ENCODE measurements around the gene USP31. TPM values are rescaled to one million over a fixed set of nuclear protein-coding genes. Genes with fewer than 3 reads are reported as not detected.
A peak's percentile ranks its signal among the peaks of the same experiment; 100 is the strongest.

USP31 gene
- total and polyA plus RNA-seq, 3 donors from 2014 or later = 23.3 to 73.6 (median 73.1) TPM

GRCh38 chr16:23071196-23072083 lies 77.8 kb downstream of the USP31 start:
- intact Hi-C loops (cut with DNase I; ENCODE audit: low total_unique reads) = no loop called here
- no peak for DNase-seq
- Histone ChIP-seq H3K27ac (peak overlapping the region; percentile 34 to 39), H3K27me3 (no peaks in the 10 kb centered on the region), H3K4me3 (no peak overlapping the region), H3K9me3 (no peaks in the 10 kb centered on the region), H3K4me1 (peaks cover 13% of the 10 kb centered on the region), H3K36me3 (ENCODE audit: low read depth, missing control alignments) (no peaks in the 10 kb centered on the region)
- TF ChIP-seq POLR2A (IDR thresholded peaks at IDR 0.05) (no peak), CTCF (IDR thresholded peaks at IDR 0.05) (no peak)
- WGBS, 2 donors = 21 to 38% methylated on average over 8 of the region's 8 CpGs

DNA sequence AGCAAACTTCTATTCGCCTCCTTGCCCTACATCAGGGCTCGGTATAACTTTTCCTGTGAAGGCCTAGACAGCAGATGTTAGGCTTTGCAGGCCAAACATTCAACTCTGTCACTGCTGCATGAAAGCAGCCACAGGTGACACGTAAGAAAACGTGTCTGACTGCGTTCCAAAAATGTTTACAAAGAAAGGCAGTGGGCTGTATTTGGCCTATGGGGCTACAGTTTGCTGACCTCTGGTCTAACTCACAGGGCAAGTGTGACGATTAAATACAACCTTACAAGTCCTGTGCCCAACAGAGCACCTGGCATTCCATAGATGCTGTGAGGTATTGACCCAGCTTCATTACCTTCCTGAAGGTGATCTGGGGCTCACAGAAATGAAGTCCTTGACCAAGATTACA lies 79.4 kb downstream of the USP31 start:
- Histone ChIP-seq H3K4me3 (no peak overlapping the region), H3K4me1 (peaks cover 8% of the 10 kb centered on the region), H3K27me3 (no peaks in the 10 kb centered on the region), H3K36me3 (ENCODE audit: low read depth, missing control alignments) (no peaks in the 10 kb centered on the region), H3K27ac (no peak overlapping the region), H3K9me3 (no peaks in the 10 kb centered on the region)
- DNase-seq = no peak
- WGBS, 2 donors = 95 to 97% methylated on average over 6 of the region's 6 CpGs
- TF ChIP-seq POLR2A (IDR thresholded peaks at IDR 0.05) (no peak), CTCF (IDR thresholded peaks at IDR 0.05) (no peak)
- intact Hi-C loops (cut with DNase I; ENCODE audit: low total_unique reads) = no loop called here

GRCh38 chr16:23068079-23068736 lies 81.0 kb downstream of the USP31 start:
- TF ChIP-seq POLR2A (IDR thresholded peaks at IDR 0.05) = no peak
- no peaks in the 10 kb centered on the region for H3K36me3 ChIP-seq (ENCODE audit: low read depth, missing control alignments)

DNA sequence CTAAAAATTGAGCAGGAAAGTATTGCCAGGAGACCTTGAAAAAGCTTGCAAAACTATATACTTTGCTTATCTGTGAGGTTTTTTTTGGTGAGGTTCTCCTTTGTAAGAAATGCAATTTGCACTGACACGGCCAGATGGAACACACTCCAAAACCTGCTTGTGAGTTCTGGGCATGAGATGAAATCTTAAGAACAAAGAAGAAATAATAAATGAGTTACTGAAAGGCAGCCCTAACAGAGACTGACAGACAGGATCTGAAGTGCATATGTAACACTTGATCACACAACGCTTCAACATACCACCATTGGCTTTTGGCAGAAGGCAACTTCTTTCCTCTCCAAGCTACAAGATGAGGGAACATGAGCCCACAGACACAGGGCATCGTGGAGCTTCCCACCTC lies 82.6 kb downstream of the USP31 start:
- intact Hi-C loops (cut with DNase I; ENCODE audit: low total_unique reads) = no loop called here
- TF ChIP-seq CTCF (IDR thresholded peaks at IDR 0.05) = no peak
- no peak for TF ChIP-seq POLR2A (IDR thresholded peaks at IDR 0.05)
- no peak overlapping the region for H3K27ac ChIP-seq

More at GRCh38 chr16:23068079-23068736, 81.0 kb downstream of the USP31 start:
- intact Hi-C loops (cut with DNase I; ENCODE audit: low total_unique reads) = no loop called here
- WGBS, 2 donors = 94 to 97% methylated on average over 12 to 20 of the region's 20 CpGs
- Histone ChIP-seq H3K27me3 (no peaks in the 10 kb centered on the region), H3K4me3 (no peak overlapping the region), H3K9me3 (no peaks in the 10 kb centered on the region), H3K27ac (no peak overlapping the region), H3K4me1 (peaks cover 8% of the 10 kb centered on the region)
- no peak for DNase-seq

GRCh38 chr16:23064639-23065038 lies 84.6 kb downstream of the USP31 start:
- 65 to 80% methylated on average over 9 of the region's 9 CpGs for WGBS, 2 donors
- no peaks in the 10 kb centered on the region for H3K4me1 ChIP-seq
- H3K9me3 ChIP-seq = no peaks in the 10 kb centered on the region
- H3K27ac ChIP-seq = no peak overlapping the region
- H3K27me3 ChIP-seq = no peaks in the 10 kb centered on the region
- intact Hi-C loops (cut with DNase I; ENCODE audit: low total_unique reads) = no loop called here
- H3K36me3 ChIP-seq (ENCODE audit: low read depth, missing control alignments) = no peaks in the 10 kb centered on the region
- no peak overlapping the region for H3K4me3 ChIP-seq
- no peak for DNase-seq
- TF ChIP-seq POLR2A (IDR thresholded peaks at IDR 0.05) = no peak
- TF ChIP-seq CTCF (IDR thresholded peaks at IDR 0.05) = no peak

More for the DNA sequence above, 82.6 kb downstream of the USP31 start:
- H3K4me1 ChIP-seq = peaks cover 2% of the 10 kb centered on the region
- 56 to 65% methylated on average over 3 of the region's 3 CpGs for WGBS, 2 donors
- no peaks in the 10 kb centered on the region for H3K9me3 ChIP-seq
- no peak for DNase-seq
- no peaks in the 10 kb centered on the region for H3K27me3 ChIP-seq
- no peaks in the 10 kb centered on the region for H3K36me3 ChIP-seq (ENCODE audit: low read depth, missing control alignments)
- H3K4me3 ChIP-seq = no peak overlapping the region
